Measurements from ENCODE around the gene INF2.
"Not testable (repeated sequence)": the region's sequence is repeated elsewhere in the genome, so short reads cannot be mapped to it uniquely, and the experiment has no call there.

INF2 gene

GRCh38 chr14:104657563-104658324 is 31.7 kb upstream of the INF2 start:
- DNase-seq = no peak

DNA sequence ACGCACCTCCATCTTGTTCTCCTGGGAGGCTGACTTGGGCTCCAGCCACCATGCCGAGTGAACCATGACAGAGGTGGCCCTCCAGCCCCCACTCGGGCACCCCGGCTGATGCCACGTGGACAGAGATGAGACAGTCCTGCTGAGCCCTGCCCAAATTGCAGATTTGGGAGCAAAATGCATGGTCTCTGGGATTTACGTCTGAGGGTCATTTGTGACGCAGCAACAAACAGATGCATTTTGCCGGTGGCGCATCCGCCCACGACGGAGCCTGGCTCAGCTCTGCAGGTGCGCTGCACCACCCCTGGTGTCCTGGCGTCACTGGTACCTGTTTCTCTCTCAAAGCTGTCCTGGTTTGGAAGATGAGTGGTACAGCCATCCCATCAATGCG is 31.1 kb upstream of the INF2 start:
- DNase-seq = no peak

DNA sequence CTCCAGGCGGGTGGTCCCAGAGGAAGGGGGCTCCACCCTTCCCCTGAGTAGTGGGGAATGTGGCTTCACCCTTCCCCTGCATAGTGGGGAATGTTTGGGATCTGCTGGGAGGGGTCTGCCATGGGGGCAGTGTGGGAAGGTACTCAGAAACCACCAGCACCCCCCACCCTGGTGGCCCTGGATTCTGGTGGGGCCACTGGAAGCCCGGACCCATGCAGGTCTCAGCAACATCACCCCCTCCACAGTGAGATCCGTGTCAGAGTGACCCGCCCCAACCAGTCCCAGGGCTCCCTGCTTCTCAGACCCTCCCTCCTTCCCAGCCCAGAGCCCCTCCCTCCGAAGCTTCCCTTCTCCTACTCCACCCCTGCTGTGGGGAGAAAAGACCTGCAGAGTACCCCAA is 30.3 kb upstream of the INF2 start:
- no peak for DNase-seq

- DNase-seq = no peak
These were observed 29.5 kb upstream of the INF2 start for GRCh38 chr14:104659764-104660523.

DNA sequence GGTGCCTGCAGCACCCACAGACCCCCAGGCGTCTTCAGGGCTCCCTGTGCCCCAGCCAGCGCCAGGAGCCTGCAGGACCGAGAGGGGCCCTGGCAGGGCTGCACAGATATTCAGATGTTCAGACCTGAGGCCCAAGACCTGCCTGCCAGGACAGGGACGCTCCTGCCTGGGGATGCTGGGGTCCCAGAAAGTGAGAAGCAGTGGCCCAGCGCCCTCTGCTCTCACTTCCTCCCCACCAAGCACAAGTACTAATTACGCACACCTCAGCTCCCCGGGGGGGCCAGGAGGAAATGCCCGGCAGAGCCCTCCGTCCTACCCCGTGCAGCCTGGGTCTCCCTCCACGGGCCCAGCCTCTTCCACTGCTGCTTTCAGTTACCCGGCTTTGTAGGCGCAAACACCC is 28.8 kb upstream of the INF2 start:
- DNase-seq = no peak

- DNase-seq = no peak
These were observed 28.3 kb upstream of the INF2 start for GRCh38 chr14:104661086-104661485.

- DNase-seq = not testable (repeated sequence)
These were observed 27.8 kb upstream of the INF2 start for GRCh38 chr14:104661528-104662157.

DNA sequence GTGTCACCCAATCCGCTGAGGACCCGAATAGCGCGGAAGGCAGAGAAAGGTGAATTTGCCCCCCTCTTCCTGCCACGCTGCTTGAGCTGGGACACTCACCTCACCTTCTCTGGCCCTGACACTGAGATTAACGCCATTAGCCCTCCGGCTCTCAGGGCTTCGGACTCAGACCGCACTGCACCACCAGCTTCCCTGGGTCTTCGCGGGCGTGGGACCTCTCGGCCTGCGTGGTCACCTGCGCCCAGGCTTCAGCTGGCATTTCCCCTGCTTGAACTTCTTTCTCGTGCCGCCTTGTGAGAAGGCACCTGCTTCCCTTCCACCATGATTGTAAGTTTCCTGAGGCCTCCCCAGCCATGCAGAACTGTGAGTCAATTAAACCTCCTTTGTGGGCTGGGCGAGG is 26.9 kb upstream of the INF2 start:
- not testable (repeated sequence) for DNase-seq

DNA sequence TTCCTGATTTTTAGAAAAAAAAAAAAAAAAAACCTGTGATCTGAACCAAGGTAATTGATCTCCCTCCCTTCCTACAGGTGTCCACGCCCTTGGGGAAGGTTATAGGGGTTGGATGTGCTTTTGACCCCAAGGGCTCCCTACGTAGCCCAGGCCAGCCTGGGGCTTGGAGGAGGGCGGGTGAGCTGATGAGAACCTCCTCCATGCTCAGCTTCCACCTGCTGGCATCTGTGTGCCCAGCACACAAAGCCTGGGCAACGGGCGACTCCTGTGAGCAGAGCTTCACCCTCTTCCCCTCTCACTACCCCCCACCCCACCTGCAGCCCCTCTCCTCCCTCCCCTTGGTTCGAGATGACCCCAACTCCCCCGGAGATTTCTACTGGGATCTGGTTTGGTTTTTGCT is 25.3 kb upstream of the INF2 start:
- DNase-seq = no peak

DNA sequence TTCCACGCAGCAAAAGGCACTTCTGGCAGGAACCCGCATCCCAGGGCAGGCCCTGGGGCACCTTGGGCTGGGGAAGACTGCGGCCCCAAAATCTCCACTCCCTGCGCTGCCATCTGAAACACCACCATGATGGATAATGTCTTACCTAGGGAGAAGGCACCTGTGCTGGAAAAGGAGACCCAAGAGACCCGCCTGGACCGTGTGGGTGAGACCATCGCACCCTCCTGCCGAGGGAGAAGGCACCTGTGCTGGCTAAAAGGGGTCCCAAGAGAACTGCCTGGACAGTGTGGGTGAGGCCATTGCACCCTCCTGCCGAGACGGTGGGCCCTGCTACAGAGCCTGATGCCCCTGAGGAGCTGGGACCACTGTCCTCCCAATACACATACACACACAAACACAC is 24.8 kb upstream of the INF2 start:
- DNase-seq = no peak

DNA sequence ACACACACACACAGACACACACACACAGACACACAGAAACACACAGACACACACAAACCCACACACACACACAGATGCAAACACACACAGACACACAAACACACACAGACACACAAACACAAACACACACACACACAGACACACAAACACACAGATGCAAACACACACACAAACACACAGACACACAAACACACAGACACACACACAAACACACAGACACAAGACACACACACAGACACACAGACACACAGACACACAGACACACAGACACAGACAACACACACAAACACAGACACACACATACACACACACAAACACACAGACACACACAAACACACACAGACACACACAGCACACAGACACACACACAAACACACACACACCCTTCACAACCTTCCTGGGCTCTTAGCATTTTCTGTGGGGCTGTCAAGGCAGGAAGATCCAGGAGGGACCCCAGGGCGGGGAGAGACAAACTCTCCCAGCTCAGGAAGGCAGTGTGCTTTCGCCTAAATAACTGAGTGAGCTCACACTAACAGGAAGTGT is 24.2 kb upstream of the INF2 start:
- no peak for DNase-seq

- peak; percentile 61 for DNase-seq
These were observed 23.5 kb upstream of the INF2 start for GRCh38 chr14:104665657-104666522.

GRCh38 chr14:104666523-104666895 is 22.9 kb upstream of the INF2 start:
- not testable (repeated sequence) for DNase-seq

DNA sequence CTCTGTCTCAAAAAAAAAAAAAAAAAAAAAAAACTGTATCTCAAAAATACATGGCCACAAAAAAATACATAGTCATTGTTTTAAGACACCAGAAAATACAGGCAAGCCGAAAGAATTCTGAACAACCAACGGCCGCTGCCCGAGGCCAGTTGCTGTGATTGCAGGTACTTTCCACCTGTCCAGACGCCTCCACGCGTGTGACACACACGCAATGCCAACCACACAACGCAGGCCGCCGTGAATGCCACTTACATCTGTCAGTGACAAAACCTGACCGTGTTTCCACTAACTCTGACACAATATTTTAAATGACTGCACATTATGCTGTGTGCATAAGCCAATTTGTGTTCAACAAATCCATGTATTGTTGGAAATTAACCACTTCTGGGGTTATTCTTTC is 22.4 kb upstream of the INF2 start:
- no peak for DNase-seq

GRCh38 chr14:104669697-104670096 is 19.7 kb upstream of the INF2 start:
- DNase-seq = no peak

- DNase-seq = not testable (repeated sequence)
These were observed 18.0 kb upstream of the INF2 start for GRCh38 chr14:104671330-104671977.

- not testable (repeated sequence) for DNase-seq
These were observed 17.3 kb upstream of the INF2 start for GRCh38 chr14:104672119-104672518.

GRCh38 chr14:104673481-104673880 is 15.9 kb upstream of the INF2 start:
- no peak for DNase-seq

- no peak for DNase-seq
These were observed 14.0 kb upstream of the INF2 start for GRCh38 chr14:104675447-104675846.

GRCh38 chr14:104676130-104676693 is 13.2 kb upstream of the INF2 start:
- DNase-seq = no peak

DNA sequence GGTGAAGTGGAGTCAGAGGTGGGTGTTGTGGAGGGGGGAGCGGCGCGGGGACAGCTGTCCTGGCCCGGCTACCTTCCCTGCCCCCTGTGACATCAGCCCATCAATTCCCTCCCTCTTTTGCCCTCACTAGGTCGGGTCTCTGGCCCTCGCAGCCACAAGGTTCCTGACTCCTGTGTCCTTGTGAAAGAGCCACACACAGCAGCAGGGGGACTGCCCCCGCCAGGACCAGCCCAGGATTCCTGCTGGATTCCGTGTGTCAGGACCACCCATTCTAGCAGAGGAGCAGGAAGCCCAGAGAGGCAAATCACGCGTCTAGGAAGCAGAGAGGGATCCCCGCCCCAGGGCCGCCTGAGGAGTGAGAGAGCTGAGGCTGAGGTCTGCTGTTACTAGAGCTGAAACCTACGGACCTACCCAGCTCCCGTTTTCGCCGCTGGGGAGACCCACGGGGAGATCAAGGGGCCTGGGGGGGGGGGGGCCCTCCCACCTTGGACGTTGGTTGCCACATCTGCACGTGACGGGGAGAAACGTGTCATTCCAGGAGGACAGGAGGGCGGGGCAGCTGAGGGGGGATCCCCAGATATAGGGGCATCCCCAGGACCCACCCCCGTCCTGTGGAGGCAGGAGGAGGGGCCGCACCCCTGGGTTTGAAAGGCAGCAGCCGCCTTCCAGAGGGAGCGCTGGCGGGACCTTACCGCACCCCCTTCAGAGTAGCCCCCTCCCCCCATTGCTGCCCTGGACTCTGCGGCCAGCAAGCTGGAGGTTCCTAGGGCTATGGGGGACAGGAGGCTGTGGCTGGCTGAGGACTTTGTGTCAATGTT is 12.5 kb upstream of the INF2 start:
- DNase-seq = peak; percentile 45
